ENCODE measurements around the gene PAPSS1.

The PAPSS1 gene

GRCh38 chr4:107593230-107593629 lies 126.8 kb downstream of the PAPSS1 start:
- no peak overlapping the region for H3K4me3 ChIP-seq (ENCODE audit: low read depth, low read length)
- no peak for TF ChIP-seq CTCF (IDR thresholded peaks at IDR 0.05; ENCODE audit: insufficient read depth, low read depth, low read length, missing control alignments)
- DNase-seq (ENCODE audit: low read depth) = no peak

GRCh38 chr4:107592519-107592918 lies 127.5 kb downstream of the PAPSS1 start:
- no peak overlapping the region for H3K4me3 ChIP-seq (ENCODE audit: low read depth, low read length)
- peak; percentile 19 for DNase-seq (ENCODE audit: low read depth)
- no peak for TF ChIP-seq CTCF (IDR thresholded peaks at IDR 0.05; ENCODE audit: insufficient read depth, low read depth, low read length, missing control alignments)

GRCh38 chr4:107589269-107589668 lies 130.8 kb downstream of the PAPSS1 start:
- DNase-seq (ENCODE audit: low read depth) = no peak
- no peak for TF ChIP-seq CTCF (IDR thresholded peaks at IDR 0.05; ENCODE audit: insufficient read depth, low read depth, low read length, missing control alignments)

GRCh38 chr4:107586371-107586770 lies 133.7 kb downstream of the PAPSS1 start:
- no peak for TF ChIP-seq CTCF (IDR thresholded peaks at IDR 0.05; ENCODE audit: insufficient read depth, low read depth, low read length, missing control alignments)
- DNase-seq (ENCODE audit: low read depth) = no peak
- no peak overlapping the region for H3K4me3 ChIP-seq (ENCODE audit: low read depth, low read length)

More at GRCh38 chr4:107589269-107589668, 130.8 kb downstream of the PAPSS1 start:
- no peak overlapping the region for H3K4me3 ChIP-seq (ENCODE audit: low read depth, low read length)

GRCh38 chr4:107579099-107579498 lies 140.9 kb downstream of the PAPSS1 start:
- no peak for DNase-seq (ENCODE audit: low read depth)
- TF ChIP-seq CTCF (IDR thresholded peaks at IDR 0.05; ENCODE audit: insufficient read depth, low read depth, low read length, missing control alignments) = no peak
- H3K4me3 ChIP-seq (ENCODE audit: low read depth, low read length) = no peak overlapping the region

GRCh38 chr4:107578321-107578720 lies 141.7 kb downstream of the PAPSS1 start:
- no peak for TF ChIP-seq CTCF (IDR thresholded peaks at IDR 0.05; ENCODE audit: insufficient read depth, low read depth, low read length, missing control alignments)
- no peak overlapping the region for H3K4me3 ChIP-seq (ENCODE audit: low read depth, low read length)

GRCh38 chr4:107577743-107578142 lies 142.3 kb downstream of the PAPSS1 start:
- no peak overlapping the region for H3K4me3 ChIP-seq (ENCODE audit: low read depth, low read length)
- no peak for TF ChIP-seq CTCF (IDR thresholded peaks at IDR 0.05; ENCODE audit: insufficient read depth, low read depth, low read length, missing control alignments)
- DNase-seq (ENCODE audit: low read depth) = no peak

More at GRCh38 chr4:107578321-107578720, 141.7 kb downstream of the PAPSS1 start:
- no peak for DNase-seq (ENCODE audit: low read depth)
